GM12874 (cell line): Measurements from ENCODE around the gene ARHGEF16.

Experiments
- CTCF ChIP-seq: IDR thresholded peaks from 2 replicates; pipeline ENCODE4 v1.5.1; 2011; ENCODE audit warnings: low read depth, mild to moderate bottlenecking, control low read depth, low read length, moderate library complexity; ENCODE audit not compliant: insufficient read depth

ARHGEF16 gene

GRCh38 chr1:3511306-3511705, 56.8 kb downstream of the ARHGEF16 start:
- no peak for TF ChIP-seq CTCF

- TF ChIP-seq CTCF = no peak
Measured at GRCh38 chr1:3511856-3512255, 57.4 kb downstream of the ARHGEF16 start.

GRCh38 chr1:3514404-3514803, 59.9 kb downstream of the ARHGEF16 start:
- no peak for TF ChIP-seq CTCF

- TF ChIP-seq CTCF = no peak
Measured at GRCh38 chr1:3515272-3515671, 60.8 kb downstream of the ARHGEF16 start.

- TF ChIP-seq CTCF = no peak
Measured at GRCh38 chr1:3515774-3516480, 61.5 kb downstream of the ARHGEF16 start.

- TF ChIP-seq CTCF = no peak
Measured at GRCh38 chr1:3516481-3516869, 62.0 kb downstream of the ARHGEF16 start.

GRCh38 chr1:3516911-3517675, 62.6 kb downstream of the ARHGEF16 start:
- no peak for TF ChIP-seq CTCF
